CD14-positive monocyte (primary cell): Measurements from ENCODE around the gene RNF213. TPM values are rescaled to one million over a fixed set of nuclear protein-coding genes. Genes with fewer than 3 reads are reported as not detected.

Experiments used
- DNase-seq, 3 donors: peaks; one replicate each; pipeline ENCODE4 v3.0.0-alpha.2; 2011 to 2022
- H2AFZ ChIP-seq: 2 replicates; pipeline ENCODE4 v1.6.0; 2012; ENCODE audit warnings: mild to moderate bottlenecking, low read depth, low read length, inconsistent platforms; ENCODE audit not compliant: insufficient read depth, poor library complexity, severe bottlenecking
- H3K27ac ChIP-seq, 2 donors: 1 replicate in 1 of 2; 2 replicates in 1 of 2; pipeline ENCODE4 v1.5.1; 2012 to 2013; ENCODE audit warnings: low read length in 2 of 2, control low read depth in 1 of 2, inconsistent platforms in 1 of 2, low read depth in 1 of 2, mild to moderate bottlenecking in 1 of 2
- H3K27me3 ChIP-seq, 2 donors: one replicate each; pipeline versions ENCODE4 v1.6.0 to v1.6.1; 2011 to 2013; ENCODE audit warnings: low read length in 2 of 2; ENCODE audit not compliant: control insufficient read depth in 2 of 2, insufficient read depth in 2 of 2
- H3K36me3 ChIP-seq, 2 donors: replicated peaks in 1 of 2; 1 replicate in 1 of 2; 2 replicates in 1 of 2; pipeline versions ENCODE4 v1.5.1 to v1.6.1; 2012 to 2013; ENCODE audit warnings: low read length in 2 of 2, control low read depth in 1 of 2, inconsistent platforms in 1 of 2, mild to moderate bottlenecking in 1 of 2; ENCODE audit not compliant: insufficient read depth in 2 of 2, control insufficient read depth in 1 of 2
- H3K4me1 ChIP-seq, 2 donors: 1 replicate in 1 of 2; 2 replicates in 1 of 2; pipeline versions ENCODE4 v1.5.1 to v1.6.1; 2012 to 2013; ENCODE audit warnings: low read length in 2 of 2, control low read depth in 1 of 2, inconsistent platforms in 1 of 2, mild to moderate bottlenecking in 1 of 2, moderate library complexity in 1 of 2; ENCODE audit not compliant: insufficient read depth in 2 of 2, control insufficient read depth in 1 of 2
- H3K4me2 ChIP-seq: replicated peaks from 2 replicates; pipeline ENCODE3; 2012; ENCODE audit warnings: low read length, moderate library complexity, mild to moderate bottlenecking; ENCODE audit not compliant: poor library complexity, severe bottlenecking; ENCODE audit errors: extremely low read depth
- H3K4me3 ChIP-seq, 3 experiments: fragments of 200-600 bp in 1 of 3; sonication (generic) in 1 of 3; replicated peaks in 1 of 3; 1 replicate in 2 of 3; 2 replicates in 1 of 3; pipeline ENCODE4 v1.5.1; 2011 to 2013; ENCODE audit warnings: low read length in 3 of 3, mild to moderate bottlenecking in 3 of 3, control low read depth in 2 of 3, low read depth in 2 of 3, inconsistent platforms in 1 of 3, moderate library complexity in 1 of 3
- H3K79me2 ChIP-seq: 2 replicates; pipeline ENCODE4 v1.6.0; 2012; ENCODE audit warnings: mild to moderate bottlenecking, control low read depth, inconsistent platforms, low read length, moderate library complexity; ENCODE audit not compliant: insufficient read depth
- H3K9ac ChIP-seq: 2 replicates; pipeline ENCODE4 v1.6.0; 2017; ENCODE audit warnings: low read length, mild to moderate bottlenecking; ENCODE audit not compliant: insufficient read depth, poor library complexity, severe bottlenecking
- H3K9me3 ChIP-seq, 2 donors: replicated peaks in 1 of 2; 1 replicate in 1 of 2; 2 replicates in 1 of 2; pipeline versions ENCODE4 v1.5.1 to v1.6.1; 2012 to 2013; ENCODE audit warnings: low read length in 2 of 2, control low read depth in 1 of 2; ENCODE audit not compliant: control insufficient read depth in 1 of 2, insufficient read depth in 1 of 2
- H4K20me1 ChIP-seq: 2 replicates; pipeline ENCODE4 v1.6.0; 2012; ENCODE audit warnings: mild to moderate bottlenecking, low read length, control low read depth, moderate library complexity; ENCODE audit not compliant: insufficient read depth
- H3K27ac Mint-ChIP-seq, 7 donors: one replicate each; pipeline ENCODE4 v1.8.0; 2020; ENCODE audit warnings: mild to moderate bottlenecking in 7 of 7, mixed read lengths in 7 of 7, moderate library complexity in 6 of 7, inconsistent platforms in 2 of 7
- H3K27me3 Mint-ChIP-seq, 3 donors: one replicate each; pipeline ENCODE4 v1.8.0; 2021 to 2022; ENCODE audit warnings: low read depth in 3 of 3, mild to moderate bottlenecking in 3 of 3, mixed read lengths in 3 of 3, moderate library complexity in 3 of 3, inconsistent platforms in 1 of 3
- H3K36me3 Mint-ChIP-seq, 2 donors: one replicate each; pipeline ENCODE4 v1.8.0; 2020; ENCODE audit warnings: mixed read lengths in 2 of 2, inconsistent platforms in 1 of 2, mild to moderate bottlenecking in 1 of 2
- H3K4me1 Mint-ChIP-seq: one replicate; pipeline ENCODE4 v1.8.0; 2020; ENCODE audit warnings: mild to moderate bottlenecking, mixed read lengths
- H3K4me3 Mint-ChIP-seq, 2 donors: one replicate each; pipeline ENCODE4 v1.8.0; 2020; ENCODE audit warnings: mild to moderate bottlenecking in 2 of 2, mixed read lengths in 2 of 2, moderate library complexity in 1 of 2
- H3K9me3 Mint-ChIP-seq, 7 donors: one replicate each; pipeline ENCODE4 v1.8.0; 2020 to 2022; ENCODE audit warnings: mixed read lengths in 7 of 7, mild to moderate bottlenecking in 6 of 7, moderate library complexity in 6 of 7, inconsistent platforms in 2 of 7
- WGBS: methylation state at CpG from one replicate; pipeline ENCODE4 v1.1.5; 2013; ENCODE audit warnings: missing lambda C conversion rate; ENCODE audit not compliant: insufficient coverage; 5-methylcytosine and 5-hydroxymethylcytosine counted together
- intact Hi-C, 2 donors: fragments of 100-400 bp; cut with micrococcal nuclease; formaldehyde crosslinking; loops; one replicate each; pipeline versions ENCODE4 v1.15.0 to v1.15.1; 2023
- polyA plus RNA-seq, 3 donors: library from polyadenylated mRNA; depleted of rRNA in 1 of 3; unstranded in 2 of 3; stranded (reverse) in 1 of 3; fragments of 300-500 nt in 2 of 3; fragments of >200 nt in 1 of 3; fragmentation: Illumina TruSeq in 2 of 3; gene quantifications; 1 replicate in 2 of 3; 2 replicates in 1 of 3; pipeline ENCODE4 v1.2.3, GENCODE V29; 2012 to 2021
- TF ChIP-seq, protein P1 (sequence below): fragments of 200-600 bp; IDR thresholded peaks from one replicate; pipeline ENCODE4 v1.8.0; 2022; ENCODE audit warnings: antibody characterized with exemption, mild to moderate bottlenecking

RNF213 gene
- polyA plus RNA-seq, 3 donors: 10.3 to 196 (median 18.1) TPM

DNA sequence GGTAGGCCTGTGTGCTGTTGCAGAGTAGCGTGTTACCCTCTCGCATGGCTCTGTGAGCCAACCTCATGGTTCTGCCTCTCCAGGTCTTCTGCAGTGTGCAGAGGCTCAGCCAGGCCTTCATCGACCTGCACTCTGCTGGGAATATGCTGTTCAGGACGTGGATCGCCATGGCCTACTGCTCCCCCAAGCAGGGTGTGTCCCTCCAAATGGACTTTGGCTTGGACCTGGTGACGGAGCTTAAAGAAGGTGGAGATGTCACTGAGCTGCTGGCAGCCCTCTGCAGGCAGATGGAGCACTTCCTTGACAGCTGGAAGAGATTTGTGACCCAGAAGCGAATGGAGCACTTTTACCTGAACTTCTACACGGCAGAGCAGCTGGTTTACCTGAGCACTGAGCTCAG, 78.5 kb downstream of the RNF213 start:
- H3K36me3 ChIP-seq: peaks cover 89 to 96% of the 10 kb centered on the region in 2 donors
- H3K27ac Mint-ChIP-seq: peak overlapping the region in 1 of 7 donors; percentile 26
- WGBS: 96% methylated on average over 8 of the region's 8 CpGs
- peaks cover 96% of the 10 kb centered on the region for H4K20me1 ChIP-seq
- no peak for DNase-seq
- H3K4me3 ChIP-seq: no peak overlapping the region
- H3K9me3 Mint-ChIP-seq: no peaks in the 10 kb centered on the region
- intact Hi-C loops: no loop called here
- no peaks in the 10 kb centered on the region for H3K9me3 ChIP-seq
- no peak overlapping the region for H3K4me2 ChIP-seq
- no peak overlapping the region for H2AFZ ChIP-seq
- no peaks in the 10 kb centered on the region for H3K4me1 Mint-ChIP-seq
- no peak overlapping the region for H3K9ac ChIP-seq
- no peaks in the 10 kb centered on the region for H3K79me2 ChIP-seq
- peaks cover 79 to 97% of the 10 kb centered on the region in 2 donors for H3K36me3 Mint-ChIP-seq
- no peak overlapping the region for H3K27ac ChIP-seq
- H3K4me3 Mint-ChIP-seq: no peak overlapping the region
- no peaks in the 10 kb centered on the region for H3K27me3 ChIP-seq
- no peaks in the 10 kb centered on the region for H3K4me1 ChIP-seq
- peaks cover 0 to 2% (median 0%) of the 10 kb centered on the region in 3 donors for H3K27me3 Mint-ChIP-seq
- TF ChIP-seq, protein P1, sequence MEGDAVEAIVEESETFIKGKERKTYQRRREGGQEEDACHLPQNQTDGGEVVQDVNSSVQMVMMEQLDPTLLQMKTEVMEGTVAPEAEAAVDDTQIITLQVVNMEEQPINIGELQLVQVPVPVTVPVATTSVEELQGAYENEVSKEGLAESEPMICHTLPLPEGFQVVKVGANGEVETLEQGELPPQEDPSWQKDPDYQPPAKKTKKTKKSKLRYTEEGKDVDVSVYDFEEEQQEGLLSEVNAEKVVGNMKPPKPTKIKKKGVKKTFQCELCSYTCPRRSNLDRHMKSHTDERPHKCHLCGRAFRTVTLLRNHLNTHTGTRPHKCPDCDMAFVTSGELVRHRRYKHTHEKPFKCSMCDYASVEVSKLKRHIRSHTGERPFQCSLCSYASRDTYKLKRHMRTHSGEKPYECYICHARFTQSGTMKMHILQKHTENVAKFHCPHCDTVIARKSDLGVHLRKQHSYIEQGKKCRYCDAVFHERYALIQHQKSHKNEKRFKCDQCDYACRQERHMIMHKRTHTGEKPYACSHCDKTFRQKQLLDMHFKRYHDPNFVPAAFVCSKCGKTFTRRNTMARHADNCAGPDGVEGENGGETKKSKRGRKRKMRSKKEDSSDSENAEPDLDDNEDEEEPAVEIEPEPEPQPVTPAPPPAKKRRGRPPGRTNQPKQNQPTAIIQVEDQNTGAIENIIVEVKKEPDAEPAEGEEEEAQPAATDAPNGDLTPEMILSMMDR: no peak

DNA sequence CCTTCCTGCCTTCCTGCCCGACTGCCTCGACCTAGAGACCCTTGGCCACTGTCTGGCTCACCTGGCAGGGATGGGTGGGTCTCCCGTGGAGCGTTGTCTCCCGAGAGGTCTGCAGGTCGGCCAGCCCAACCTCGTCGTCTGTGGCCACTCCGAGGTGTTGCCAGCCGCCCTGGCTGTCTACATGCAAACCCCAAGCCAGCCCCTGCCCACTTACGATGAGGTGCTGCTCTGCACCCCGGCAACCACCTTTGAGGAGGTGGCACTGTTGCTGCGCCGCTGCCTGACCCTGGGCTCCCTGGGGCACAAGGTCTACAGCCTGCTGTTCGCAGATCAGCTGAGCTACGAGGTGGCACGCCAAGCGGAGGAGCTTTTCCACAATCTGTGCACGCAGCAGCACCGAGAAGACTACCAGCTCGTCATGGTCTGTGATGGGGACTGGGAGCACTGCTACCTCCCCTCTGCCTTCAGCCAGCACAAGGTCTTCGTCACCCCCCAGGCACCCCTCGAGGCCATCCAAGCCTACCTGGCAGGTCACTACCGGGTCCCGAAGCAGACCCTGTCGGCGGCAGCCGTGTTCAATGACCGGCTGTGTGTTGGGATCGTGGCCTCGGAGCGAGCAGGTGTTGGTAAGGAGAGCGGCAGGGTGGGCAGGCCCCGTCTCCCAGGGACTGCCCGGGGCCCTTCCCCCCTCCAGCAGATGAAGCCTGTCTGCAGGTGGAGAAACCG, 79.2 kb downstream of the RNF213 start:
- H3K36me3 ChIP-seq: peaks cover 93 to 98% of the 10 kb centered on the region in 2 donors
- no peak overlapping the region for H2AFZ ChIP-seq
- no peaks in the 10 kb centered on the region for H3K79me2 ChIP-seq
- intact Hi-C loops: no loop called here
- Mint-ChIP-seq H3K36me3 (peaks cover 81 to 97% of the 10 kb centered on the region in 2 donors), H3K9me3 (no peaks in the 10 kb centered on the region), H3K27me3 (peaks cover 0 to 2% (median 0%) of the 10 kb centered on the region in 3 donors), H3K27ac (peak overlapping the region in 1 of 7 donors; percentile 30), H3K4me1 (no peaks in the 10 kb centered on the region), H3K4me3 (no peak overlapping the region)
- H3K9me3 ChIP-seq: no peaks in the 10 kb centered on the region
- H3K9ac ChIP-seq: no peak overlapping the region
- no peak overlapping the region for H3K4me2 ChIP-seq
- TF ChIP-seq, protein P1: no peak
- no peaks in the 10 kb centered on the region for H3K27me3 ChIP-seq
- no peak overlapping the region for H3K4me3 ChIP-seq
- no peak for DNase-seq
- H3K27ac ChIP-seq: no peak overlapping the region
- H4K20me1 ChIP-seq: peaks cover 99% of the 10 kb centered on the region
- 98% methylated on average over 29 of the region's 36 CpGs for WGBS
- H3K4me1 ChIP-seq: no peaks in the 10 kb centered on the region
